GM12878 (cell line): ENCODE results near the gene PAX6. TPM values are rescaled to one million over a fixed set of nuclear protein-coding genes. Genes with fewer than 3 reads are reported as not detected.

ENCODE experiments used
- ATAC-seq: fragments of 200-7000 bp; cut with Tn5 transposase; 3 replicates; pipeline ENCODE4 v1.9.1; 2020; ENCODE audit warnings: mild to moderate bottlenecking, moderate library complexity
- BruUV-seq: library from RNA; stranded (reverse); fragments of 400-500 nt; replicated peaks from 2 replicates; lab custom pipeline; 2021; lab: Mats Ljungman, UMichigan
- CTCF ChIA-PET: fragments of 300-600 bp; sonication (Branson Sonifier 250); formaldehyde crosslinking; extraction: SDS; loops from one replicate; lab custom pipeline; 2021; ENCODE audit warnings: inconsistent platforms; lab: Yijun Ruan, JAX
- POLR2A ChIA-PET: fragments of 350-600 bp; formaldehyde crosslinking; extraction: SDS; loops from one replicate; lab custom pipeline; 2021; ENCODE audit warnings: inconsistent platforms; lab: Charles Lee
- RAD21 ChIA-PET: fragments of 300-600 bp; sonication (Branson Sonifier 250); formaldehyde crosslinking; loops from one replicate; lab custom pipeline; 2023; ENCODE audit warnings: antibody characterized with exemption; ENCODE audit not compliant: unreplicated experiment; lab: Charles Lee
- SMC1A ChIA-PET: fragments of 300-600 bp; sonication (Branson Sonifier 250); formaldehyde crosslinking; loops from one replicate; lab custom pipeline; 2023; ENCODE audit not compliant: unreplicated experiment, uncharacterized antibody; lab: Charles Lee
- DNase-seq: peaks from one replicate; pipeline ENCODE4 v3.0.0-alpha.2; 2011; ENCODE audit warnings: low read depth, low spot score
- FAIRE-seq: peaks from 3 replicates; lab custom pipeline; 2011; peaks lifted over from hg19 to GRCh38; lab: Jason Lieb, UNC
- H2AFZ ChIP-seq: 2 replicates; pipeline ENCODE4 v1.6.0; 2011; ENCODE audit warnings: low read depth, low read length, control low read depth; ENCODE audit not compliant: control insufficient read depth
- H3K27ac ChIP-seq: 2 replicates; pipeline ENCODE4 v1.5.1; 2011; ENCODE audit warnings: control low read depth; ENCODE audit not compliant: control insufficient read depth, insufficient read depth
- H3K27me3 ChIP-seq, 2 experiments: replicated peaks in 1 of 2; 2 replicates each; pipeline versions ENCODE4 v1.6.0 to v1.6.1; 2011; ENCODE audit warnings: low read length in 1 of 2; ENCODE audit not compliant: control insufficient read depth in 2 of 2, insufficient read depth in 2 of 2
- H3K36me3 ChIP-seq, 2 experiments: 2 replicates each; pipeline ENCODE4 v1.5.1; 2011; ENCODE audit warnings: low read length in 1 of 2; ENCODE audit not compliant: control insufficient read depth in 2 of 2, insufficient read depth in 2 of 2
- H3K4me1 ChIP-seq: 2 replicates; pipeline ENCODE4 v1.6.1; 2011; ENCODE audit warnings: mild to moderate bottlenecking, low read length, moderate library complexity, mixed read lengths; ENCODE audit not compliant: control insufficient read depth, insufficient read depth
- H3K4me2 ChIP-seq: 2 replicates; pipeline ENCODE4 v1.6.0; 2011; ENCODE audit warnings: control low read depth; ENCODE audit not compliant: control insufficient read depth, insufficient read depth
- H3K4me3 ChIP-seq: fragments of 200-600 bp; sonication (generic); 2 replicates; pipeline ENCODE4 v1.5.1; 2016
- H3K79me2 ChIP-seq: 2 replicates; pipeline ENCODE4 v1.6.0; 2011; ENCODE audit warnings: low read length; ENCODE audit not compliant: control insufficient read depth, insufficient read depth
- H3K9ac ChIP-seq: 2 replicates; pipeline ENCODE4 v1.8.0; 2011; ENCODE audit warnings: low read length, control low read depth, mixed read lengths; ENCODE audit not compliant: control insufficient read depth, insufficient read depth
- H3K9me3 ChIP-seq: replicated peaks from 3 replicates; pipeline ENCODE4 v1.5.1; 2011; ENCODE audit warnings: mild to moderate bottlenecking, low read length; ENCODE audit not compliant: control insufficient read depth, insufficient read depth
- H4K20me1 ChIP-seq: 2 replicates; pipeline ENCODE4 v1.6.0; 2011; ENCODE audit not compliant: control insufficient read depth, insufficient read depth
- CHD2 ChIP-seq: IDR thresholded peaks from 2 replicates; pipeline ENCODE4 v1.6.1; 2011; ENCODE audit warnings: low read depth, low read length, improper control_type of control experiment, borderline replicate concordance
- EGR1 ChIP-seq, 2 experiments: IDR thresholded peaks; 1 replicate in 1 of 2; 2 replicates in 1 of 2; pipeline ENCODE4 v1.6.1; 2011 to 2012; ENCODE audit warnings: low read depth in 2 of 2, low read length in 2 of 2, borderline replicate concordance in 1 of 2, mild to moderate bottlenecking in 1 of 2, moderate library complexity in 1 of 2
- POLR2AphosphoS5 ChIP-seq: IDR thresholded peaks from 2 replicates; pipeline ENCODE4 v1.6.1; 2011; ENCODE audit warnings: mild to moderate bottlenecking, low read length, inconsistent platforms
- TAF1 ChIP-seq: IDR thresholded peaks from 2 replicates; pipeline ENCODE4 v1.6.1; 2011; ENCODE audit warnings: mild to moderate bottlenecking, low read depth, low read length, borderline replicate concordance
- ZBTB40 ChIP-seq: fragments of 450-650 bp; IDR thresholded peaks from 2 replicates; pipeline ENCODE4 v1.6.1; 2016; ENCODE audit warnings: mild to moderate bottlenecking, moderate library complexity, borderline replicate concordance
- ZNF274 ChIP-seq: IDR thresholded peaks from one replicate; pipeline ENCODE4 v1.8.0; 2011; ENCODE audit not compliant: insufficient read length, insufficient read depth
- WGBS: methylation state at CpG from one replicate; pipeline ENCODE4 v1.1.6; 2016; ENCODE audit warnings: low lambda C conversion rate; ENCODE audit not compliant: insufficient replicate concordance, insufficient coverage; ENCODE audit errors: missing lambda C conversion rate; 5-methylcytosine and 5-hydroxymethylcytosine counted together
- in situ Hi-C: fragments of 300-500 bp; cut with MboI; formaldehyde crosslinking; loops from 9 replicates; pipeline ENCODE4 v1.14.3; 2018; ENCODE audit warnings: mixed read lengths
- intact Hi-C: fragments of 100-400 bp; cut with micrococcal nuclease; formaldehyde crosslinking; loops from one replicate; pipeline ENCODE4 v1.14.2; 2022; ENCODE audit not compliant: unreplicated experiment
- polyA plus RNA-seq, 11 experiments: library from polyadenylated mRNA; depleted of rRNA in 4 of 11; unstranded in 6 of 11; stranded (reverse) in 5 of 11; fragments of >200 nt; fragmentation: Nextera tagmentation in 4 of 11; fragmentation: Illumina TruSeq in 1 of 11; extraction: Ambion mirVana in 4 of 11; extraction: Trizol in 1 of 11; gene quantifications; 1 replicate in 1 of 11; 2 replicates in 10 of 11; pipeline versions ENCODE4 v1.2.1 to v1.2.3, GENCODE V29; 2011 to 2016; ENCODE audit warnings: inconsistent platforms in 2 of 11, missing spikeins in 2 of 11, low read depth in 1 of 11
- total RNA-seq, 4 experiments: library from RNA; depleted of rRNA in 3 of 4; stranded (reverse); fragments of >200 nt in 3 of 4; fragmentation: Illumina TruSeq in 1 of 4; extraction: Trizol in 1 of 4; gene quantifications; 2 replicates each; pipeline versions ENCODE4 v1.2.1 to v1.2.3, GENCODE V29; 2013 to 2021

Gene PAX6
- total and polyA plus RNA-seq, 10 of the 15 experiments (the other 5 are each of a cell fraction or from before 2014, with no cell fraction given): 0.06 to 0.26 (median 0.10) TPM; not detected in 3

GRCh38 chr11:31822927-31823643, 12.0 kb upstream of the PAX6 start (continued):
- TF ChIP-seq ZBTB40 (no peak), EGR1 (IDR thresholded peaks at IDR 0.05; ENCODE audit: borderline replicate concordance in 1 of 2, low read depth in 2 of 2, low read length in 2 of 2) (no peak), POLR2AphosphoS5 (no peak)

- Histone ChIP-seq H3K4me1 (no peaks in the 10 kb centered on the region), H3K4me2 (no peak overlapping the region), H3K9ac (no peak overlapping the region), H3K27me3 (peaks cover 23 to 35% of the 10 kb centered on the region in 2 experiments), H3K27ac (no peak overlapping the region), H3K9me3 (no peaks in the 10 kb centered on the region; the same call in 2 of the 3 replicates), H2AFZ (no peak overlapping the region), H3K36me3 (no peaks in the 10 kb centered on the region), H4K20me1 (peaks cover 3% of the 10 kb centered on the region; the same call in 1 of the 2 replicates), H3K79me2 (no peaks in the 10 kb centered on the region), H3K4me3 (no peak overlapping the region)
- TF ChIP-seq ZNF274: no peak
- no peak for TF ChIP-seq TAF1
- TF ChIP-seq CHD2: no peak
- ChIA-PET POLR2A (no interaction called here), SMC1A (interaction anchor here (1.0 kb wide), 1 partner anchor 14 kb away, joined by 3 read pairs; no protein-coding TSS in a partner anchor), CTCF (interaction anchor here (1.2 kb wide), 1 partner anchor 354 kb away, joined by 3 read pairs; no protein-coding TSS in a partner anchor), RAD21 (no interaction called here)
- in situ Hi-C loops: no loop called here
- ATAC-seq (no peak), FAIRE-seq (no peak), DNase-seq (no peak)
- 48% methylated on average over 17 of the region's 17 CpGs for WGBS
- intact Hi-C loops: no loop called here
- no TSS peak for BruUV-seq
These were observed 11.2 kb upstream of the PAX6 start for GRCh38 chr11:31822175-31822926.
